ENCODE measurements around the gene GLI3. TPM values are rescaled to one million over a fixed set of nuclear protein-coding genes. Genes with fewer than 3 reads are reported as not detected.

Gene GLI3
- total RNA-seq: 122 to 126 TPM (median 122 TPM) in 3 replicates

GRCh38 chr7:42236976-42237810, at the start of gene GLI3:
Gene GLI3 (minus strand): TSS chr7:42237209. CDS start chr7:42223253, 13,956 bp downstream.
- TF ChIP-seq CTCF (IDR thresholded peaks at IDR 0.05; ENCODE audit: unreplicated experiment): no peak
- Mint-ChIP-seq H3K4me3 (peak within 1 kb of the TSS; percentile 89), H3K27me3 (ENCODE audit: low read depth) (no peaks in the 10 kb centered on the region), H3K4me1 (peaks cover 80% of the 10 kb centered on the region), H3K9me3 (no peaks in the 10 kb centered on the region), H3K27ac (peak within 1 kb of the TSS; percentile 99), H3K36me3 (no peaks in the 10 kb centered on the region)
- DNase-seq (ENCODE audit: low spot score in 2 of 2, unreplicated experiment in 2 of 2): peak; percentile 77 to 86

GRCh38 chr7:42285383-42285824, 48.4 kb upstream of the GLI3 start:
- Mint-ChIP-seq H3K36me3 (no peaks in the 10 kb centered on the region), H3K9me3 (no peaks in the 10 kb centered on the region), H3K4me1 (peaks cover 15% of the 10 kb centered on the region), H3K27ac (no peak overlapping the region), H3K27me3 (ENCODE audit: low read depth) (no peaks in the 10 kb centered on the region), H3K4me3 (no peak overlapping the region)
- TF ChIP-seq CTCF (IDR thresholded peaks at IDR 0.05; ENCODE audit: unreplicated experiment): no peak
- DNase-seq (ENCODE audit: low spot score in 2 of 2, unreplicated experiment in 2 of 2): no peak

GRCh38 chr7:42283553-42283952, 46.5 kb upstream of the GLI3 start:
- TF ChIP-seq CTCF (IDR thresholded peaks at IDR 0.05; ENCODE audit: unreplicated experiment): no peak
- no peak for DNase-seq (ENCODE audit: low spot score in 2 of 2, unreplicated experiment in 2 of 2)
- Mint-ChIP-seq H3K4me3 (no peak overlapping the region), H3K9me3 (no peaks in the 10 kb centered on the region), H3K36me3 (no peaks in the 10 kb centered on the region), H3K4me1 (peaks cover 20% of the 10 kb centered on the region), H3K27me3 (ENCODE audit: low read depth) (no peaks in the 10 kb centered on the region), H3K27ac (no peak overlapping the region)

- no peaks in the 10 kb centered on the region for H3K9me3 Mint-ChIP-seq
- peaks cover 9% of the 10 kb centered on the region for H3K4me1 Mint-ChIP-seq
- no peak for TF ChIP-seq CTCF (IDR thresholded peaks at IDR 0.05; ENCODE audit: unreplicated experiment)
- H3K36me3 Mint-ChIP-seq: no peaks in the 10 kb centered on the region
- no peak for DNase-seq (ENCODE audit: low spot score in 2 of 2, unreplicated experiment in 2 of 2)
- H3K4me3 Mint-ChIP-seq: no peak overlapping the region
- H3K27me3 Mint-ChIP-seq (ENCODE audit: low read depth): no peaks in the 10 kb centered on the region
- H3K27ac Mint-ChIP-seq: no peak overlapping the region
Measured at GRCh38 chr7:42278344-42278743, 41.3 kb upstream of the GLI3 start.

- Mint-ChIP-seq H3K27ac (no peak overlapping the region), H3K4me3 (no peak overlapping the region)
Measured at GRCh38 chr7:42274053-42274452, 37.0 kb upstream of the GLI3 start.

More at GRCh38 chr7:42274053-42274452, 37.0 kb upstream of the GLI3 start:
- H3K9me3 Mint-ChIP-seq: no peaks in the 10 kb centered on the region
- H3K36me3 Mint-ChIP-seq: no peaks in the 10 kb centered on the region
- TF ChIP-seq CTCF (IDR thresholded peaks at IDR 0.05; ENCODE audit: unreplicated experiment): no peak
- H3K27me3 Mint-ChIP-seq (ENCODE audit: low read depth): no peaks in the 10 kb centered on the region
- DNase-seq (ENCODE audit: low spot score in 2 of 2, unreplicated experiment in 2 of 2): no peak
- peaks cover 4% of the 10 kb centered on the region for H3K4me1 Mint-ChIP-seq

Measured in mesothelial cell of epicardium (in vitro differentiated cells).